ENCODE results near the gene HCLS1.

DNA sequence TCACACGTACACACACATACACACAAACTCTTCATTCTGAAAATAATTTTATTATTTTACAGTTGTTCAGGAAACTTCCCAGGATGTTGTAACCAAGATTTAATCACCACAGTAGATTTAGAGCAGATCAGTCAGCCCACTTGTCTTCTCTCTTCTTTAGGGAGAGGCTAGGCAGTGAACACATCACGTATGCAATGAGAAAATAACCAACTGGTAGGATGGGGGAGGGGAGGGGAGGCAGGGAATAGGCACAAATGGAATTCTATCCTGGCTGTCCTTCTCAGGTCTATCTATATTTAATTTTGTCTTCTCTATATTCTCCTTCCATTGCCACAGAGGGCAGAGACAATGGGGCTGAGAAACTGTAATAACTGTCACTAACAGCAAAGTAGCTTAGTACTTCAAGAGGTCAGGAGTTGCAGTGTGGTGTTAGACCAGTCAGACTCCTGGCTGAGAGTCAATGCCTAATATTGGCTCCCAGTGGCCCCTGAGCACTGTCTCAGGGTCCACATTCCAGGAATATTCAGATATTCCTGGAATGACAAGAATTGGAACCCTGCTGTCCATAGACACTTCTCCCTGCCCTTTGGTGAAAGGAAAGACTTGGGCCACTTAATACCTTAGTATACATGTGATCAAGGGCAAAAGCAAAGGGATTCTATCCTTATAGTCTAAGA is 2.6 kb upstream of the HCLS1 start:
- TF ChIP-seq, protein P1, sequence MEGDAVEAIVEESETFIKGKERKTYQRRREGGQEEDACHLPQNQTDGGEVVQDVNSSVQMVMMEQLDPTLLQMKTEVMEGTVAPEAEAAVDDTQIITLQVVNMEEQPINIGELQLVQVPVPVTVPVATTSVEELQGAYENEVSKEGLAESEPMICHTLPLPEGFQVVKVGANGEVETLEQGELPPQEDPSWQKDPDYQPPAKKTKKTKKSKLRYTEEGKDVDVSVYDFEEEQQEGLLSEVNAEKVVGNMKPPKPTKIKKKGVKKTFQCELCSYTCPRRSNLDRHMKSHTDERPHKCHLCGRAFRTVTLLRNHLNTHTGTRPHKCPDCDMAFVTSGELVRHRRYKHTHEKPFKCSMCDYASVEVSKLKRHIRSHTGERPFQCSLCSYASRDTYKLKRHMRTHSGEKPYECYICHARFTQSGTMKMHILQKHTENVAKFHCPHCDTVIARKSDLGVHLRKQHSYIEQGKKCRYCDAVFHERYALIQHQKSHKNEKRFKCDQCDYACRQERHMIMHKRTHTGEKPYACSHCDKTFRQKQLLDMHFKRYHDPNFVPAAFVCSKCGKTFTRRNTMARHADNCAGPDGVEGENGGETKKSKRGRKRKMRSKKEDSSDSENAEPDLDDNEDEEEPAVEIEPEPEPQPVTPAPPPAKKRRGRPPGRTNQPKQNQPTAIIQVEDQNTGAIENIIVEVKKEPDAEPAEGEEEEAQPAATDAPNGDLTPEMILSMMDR (IDR thresholded peaks at IDR 0.05): no peak
- TF ChIP-seq POLR2AphosphoS5 (IDR thresholded peaks at IDR 0.05): no peak
- TF ChIP-seq POLR2A (IDR thresholded peaks at IDR 0.05): no peak
- TF ChIP-seq EP300 (IDR thresholded peaks at IDR 0.05): no peak
